Measurements from ENCODE around the gene VSIG10.
"Not testable (repeated sequence)": the region's sequence is repeated elsewhere in the genome, so short reads cannot be mapped to it uniquely, and the experiment has no call there.

The VSIG10 gene

DNA sequence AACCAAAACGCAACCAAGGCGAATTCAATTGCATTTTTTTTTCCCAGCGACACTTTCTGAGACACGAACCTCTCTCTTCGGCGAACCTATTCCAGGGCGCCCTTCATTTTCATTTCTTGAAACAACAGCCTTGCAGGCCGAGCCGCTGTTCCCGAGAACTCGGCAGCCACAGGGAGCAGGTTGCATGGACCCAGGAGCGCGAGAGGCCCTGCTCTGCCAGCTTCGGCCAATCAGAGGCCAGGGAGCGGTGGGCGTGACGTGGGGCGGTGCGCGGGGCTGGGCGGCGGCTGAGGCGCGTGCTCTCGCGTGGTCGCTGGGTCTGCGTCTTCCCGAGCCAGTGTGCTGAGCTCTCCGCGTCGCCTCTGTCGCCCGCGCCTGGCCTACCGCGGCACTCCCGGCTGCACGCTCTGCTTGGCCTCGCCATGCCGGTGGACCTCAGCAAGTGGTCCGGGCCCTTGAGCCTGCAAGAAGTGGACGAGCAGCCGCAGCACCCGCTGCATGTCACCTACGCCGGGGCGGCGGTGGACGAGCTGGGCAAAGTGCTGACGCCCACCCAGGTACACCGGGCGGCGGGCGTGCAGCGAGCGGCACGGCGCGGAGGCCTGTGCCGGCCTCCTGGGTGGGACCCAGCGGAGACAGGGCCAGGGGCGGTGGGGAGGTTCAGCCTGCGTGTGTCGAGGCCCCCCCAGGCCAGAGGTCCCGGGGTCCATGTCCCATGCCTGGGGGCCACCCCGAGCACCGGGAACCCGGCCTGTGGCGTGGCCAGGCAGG is 32.2 kb upstream of the VSIG10 start, which contains the start of gene PEBP1:
Gene PEBP1 (plus strand): TSS at position 337 of the 771 bp plus-strand sequence. CDS start 86 bp downstream, at position 423.
- Histone ChIP-seq H3K4me1 (ENCODE audit: control insufficient read depth, insufficient read depth, low read length) (no peaks in the 10 kb centered on the region), H3K4me3 (ENCODE audit: low read length) (peak within 1 kb of the TSS; percentile 51)
- WGBS (ENCODE audit: insufficient coverage, insufficient read length) = no CpG with 5 or more reads among the region's 70 CpGs

DNA sequence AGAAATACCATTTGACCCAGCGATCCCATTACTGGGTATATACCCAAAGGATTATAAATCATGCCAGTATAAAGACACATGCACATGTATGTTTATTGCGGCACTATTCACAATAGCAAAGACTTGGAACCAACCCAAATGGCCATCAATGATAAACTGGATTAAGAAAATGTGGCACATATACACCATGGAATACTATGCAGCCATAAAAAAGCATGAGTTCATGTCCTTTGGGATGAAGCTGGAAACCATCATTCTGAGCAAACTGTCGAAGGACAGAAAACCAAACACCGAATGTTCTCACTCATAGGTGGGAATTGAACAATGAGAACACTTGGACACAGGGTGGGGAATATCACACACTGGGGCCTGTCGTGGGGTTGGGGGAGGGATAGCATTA is 25.6 kb upstream of the VSIG10 start:
- H3K4me3 ChIP-seq (ENCODE audit: low read length) = not testable (repeated sequence)
- WGBS (ENCODE audit: insufficient coverage, insufficient read length) = no CpG with 5 or more reads among the region's 5 CpGs

More for the DNA sequence above, 32.2 kb upstream of the VSIG10 start, which contains the start of gene PEBP1:
- peaks cover 11% of the 10 kb centered on the region; the same call in 1 of the 2 replicates for H3K36me3 ChIP-seq (ENCODE audit: control insufficient read depth, insufficient read depth, low read length)
- H3K9me3 ChIP-seq (ENCODE audit: control insufficient read depth, insufficient read depth, low read length) = no peaks in the 10 kb centered on the region
- H3K27me3 ChIP-seq (ENCODE audit: control insufficient read depth, insufficient read depth, low read length) = no peaks in the 10 kb centered on the region
- peak; percentile 61 for DNase-seq (ENCODE audit: low read depth, low spot score)
- no peak within 1 kb of the TSS for H3K27ac ChIP-seq (ENCODE audit: low read length)

DNA sequence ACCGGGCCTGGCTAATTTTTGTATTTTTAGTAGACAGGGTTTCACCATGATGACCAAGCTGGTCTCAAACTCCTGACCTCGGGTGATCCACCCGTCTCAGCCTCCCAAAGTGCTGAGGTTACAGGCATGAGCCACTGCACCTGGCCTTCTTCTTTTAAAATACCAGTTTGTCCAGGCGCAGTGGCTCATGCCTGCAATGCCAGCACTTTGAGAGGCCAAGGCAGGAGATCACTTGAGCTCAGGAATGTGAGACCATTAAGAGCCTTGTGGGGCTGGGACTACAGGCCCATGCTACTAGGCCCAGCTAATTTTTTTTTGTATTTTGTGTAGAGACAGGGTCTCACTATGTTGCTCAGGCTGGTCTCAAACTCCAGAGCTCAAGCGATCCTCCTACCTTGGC is 24.1 kb upstream of the VSIG10 start:
- no peak overlapping the region for H3K27ac ChIP-seq (ENCODE audit: low read length)
- no peaks in the 10 kb centered on the region for H3K36me3 ChIP-seq (ENCODE audit: control insufficient read depth, insufficient read depth, low read length)

More for the DNA sequence above, 25.6 kb upstream of the VSIG10 start:
- H3K27me3 ChIP-seq (ENCODE audit: control insufficient read depth, insufficient read depth, low read length); H3K4me1 ChIP-seq (ENCODE audit: control insufficient read depth, insufficient read depth, low read length); H3K36me3 ChIP-seq (ENCODE audit: control insufficient read depth, insufficient read depth, low read length); DNase-seq (ENCODE audit: low read depth, low spot score); H3K27ac ChIP-seq (ENCODE audit: low read length); H3K9me3 ChIP-seq (ENCODE audit: control insufficient read depth, insufficient read depth, low read length): not testable (repeated sequence)

DNA sequence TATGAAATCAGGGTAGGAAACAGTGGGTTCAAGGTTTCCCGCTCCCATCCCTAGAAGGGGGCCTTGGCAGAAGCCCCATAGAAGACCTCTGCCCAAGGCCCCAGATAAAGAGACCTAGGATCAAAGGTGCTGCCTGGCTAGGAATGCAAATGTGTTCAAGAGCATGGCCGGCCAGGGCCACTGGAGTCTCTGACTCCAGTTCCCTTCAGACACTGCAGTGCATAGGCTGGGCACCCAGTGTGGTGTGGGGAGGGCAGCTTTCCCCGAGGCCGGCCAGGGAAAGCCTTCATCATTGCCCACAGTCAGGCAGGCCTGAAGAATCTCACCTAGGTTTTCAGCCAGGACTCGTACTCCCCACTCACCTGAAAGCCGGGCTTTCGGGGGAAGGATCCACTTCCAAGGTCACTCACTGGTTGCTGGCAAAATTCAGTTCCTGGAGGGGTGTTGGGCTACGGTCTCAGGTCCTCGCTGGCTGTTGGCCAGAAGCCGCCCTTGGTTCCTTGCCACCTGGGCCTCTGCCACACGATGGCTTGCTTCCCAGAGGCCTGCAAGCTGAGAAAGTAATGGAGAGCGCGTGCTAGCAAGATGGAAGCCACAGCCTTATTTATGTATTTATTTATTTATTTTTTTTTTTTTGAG is 22.4 kb upstream of the VSIG10 start:
- 0 out of 2 replicates have a peak, but pooled peaks cover 1% of the 10 kb centered on the region for H3K4me1 ChIP-seq (ENCODE audit: control insufficient read depth, insufficient read depth, low read length)
- H3K27ac ChIP-seq (ENCODE audit: low read length) = no peak overlapping the region
- no peak overlapping the region for H3K4me3 ChIP-seq (ENCODE audit: low read length)
- no peaks in the 10 kb centered on the region for H3K9me3 ChIP-seq (ENCODE audit: control insufficient read depth, insufficient read depth, low read length)
- DNase-seq (ENCODE audit: low read depth, low spot score) = no peak
- WGBS (ENCODE audit: insufficient coverage, insufficient read length) = no CpG with 5 or more reads among the region's 13 CpGs
- H3K27me3 ChIP-seq (ENCODE audit: control insufficient read depth, insufficient read depth, low read length) = no peaks in the 10 kb centered on the region
- H3K36me3 ChIP-seq (ENCODE audit: control insufficient read depth, insufficient read depth, low read length) = no peaks in the 10 kb centered on the region

More for the DNA sequence above, 24.1 kb upstream of the VSIG10 start:
- Histone ChIP-seq H3K4me3 (ENCODE audit: low read length) (no peak overlapping the region), H3K9me3 (ENCODE audit: control insufficient read depth, insufficient read depth, low read length) (no peaks in the 10 kb centered on the region), H3K27me3 (ENCODE audit: control insufficient read depth, insufficient read depth, low read length) (no peaks in the 10 kb centered on the region), H3K4me1 (ENCODE audit: control insufficient read depth, insufficient read depth, low read length) (no peaks in the 10 kb centered on the region)
- no CpG with 5 or more reads among the region's 5 CpGs for WGBS (ENCODE audit: insufficient coverage, insufficient read length)
- no peak for DNase-seq (ENCODE audit: low read depth, low spot score)

DNA sequence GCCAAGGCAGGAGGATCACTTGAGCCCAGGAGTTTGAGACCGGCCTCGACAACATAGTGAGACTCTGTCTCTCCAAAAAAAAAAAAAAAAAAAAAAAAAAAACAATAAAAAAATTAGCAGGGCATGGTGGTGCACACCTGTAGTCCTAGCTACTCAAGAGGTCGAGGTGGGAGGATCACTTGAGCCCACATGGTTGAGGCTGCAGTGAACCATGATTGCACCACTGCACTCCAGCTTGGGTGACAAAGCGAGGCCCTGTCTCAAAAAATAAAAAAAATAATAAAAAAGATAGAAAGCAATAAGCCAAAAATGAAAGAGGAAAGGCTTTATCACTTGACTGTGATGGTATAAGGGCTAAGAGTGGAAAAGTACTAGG is 21.9 kb upstream of the VSIG10 start:
- Histone ChIP-seq H3K9me3 (ENCODE audit: control insufficient read depth, insufficient read depth, low read length) (no peaks in the 10 kb centered on the region), H3K4me1 (ENCODE audit: control insufficient read depth, insufficient read depth, low read length) (peaks cover 3% of the 10 kb centered on the region; the same call in 1 of the 2 replicates), H3K27me3 (ENCODE audit: control insufficient read depth, insufficient read depth, low read length) (no peaks in the 10 kb centered on the region), H3K27ac (ENCODE audit: low read length) (no peak overlapping the region), H3K4me3 (ENCODE audit: low read length) (no peak overlapping the region), H3K36me3 (ENCODE audit: control insufficient read depth, insufficient read depth, low read length) (no peaks in the 10 kb centered on the region)
- WGBS (ENCODE audit: insufficient coverage, insufficient read length) = no CpG with 5 or more reads among the region's 4 CpGs
- DNase-seq (ENCODE audit: low read depth, low spot score) = no peak

DNA sequence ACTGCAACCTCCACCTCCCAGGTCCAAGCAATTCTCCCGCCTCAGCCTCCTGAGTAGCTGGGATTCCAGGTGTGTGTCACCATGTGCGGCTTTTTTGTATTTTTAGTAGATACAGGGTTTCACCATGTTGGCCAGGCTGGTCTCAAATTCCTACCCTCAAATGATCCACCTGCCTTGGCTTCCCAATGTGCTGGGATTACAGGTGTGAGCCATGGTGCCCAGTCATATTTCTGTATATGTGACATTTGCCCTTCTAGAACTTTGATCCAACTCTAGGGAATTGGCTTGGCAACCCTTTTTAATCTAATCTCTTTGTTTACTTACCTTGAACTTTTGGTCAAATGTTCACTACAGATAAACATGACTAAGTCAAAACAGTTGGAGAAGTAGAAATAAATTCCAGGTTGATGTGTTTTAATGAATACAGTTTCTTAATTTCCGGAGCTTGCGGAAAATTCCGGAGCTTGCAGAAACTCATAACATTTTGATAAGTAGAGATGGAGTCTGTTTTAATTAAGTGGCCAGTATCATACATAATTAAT is 20.6 kb upstream of the VSIG10 start:
- H3K4me3 ChIP-seq (ENCODE audit: low read length) = no peak overlapping the region
- DNase-seq (ENCODE audit: low read depth, low spot score) = no peak
- H3K4me1 ChIP-seq (ENCODE audit: control insufficient read depth, insufficient read depth, low read length) = peaks cover 3% of the 10 kb centered on the region; the same call in 1 of the 2 replicates
- no peaks in the 10 kb centered on the region for H3K36me3 ChIP-seq (ENCODE audit: control insufficient read depth, insufficient read depth, low read length)
- H3K27me3 ChIP-seq (ENCODE audit: control insufficient read depth, insufficient read depth, low read length) = no peaks in the 10 kb centered on the region
- H3K9me3 ChIP-seq (ENCODE audit: control insufficient read depth, insufficient read depth, low read length) = no peaks in the 10 kb centered on the region
- WGBS (ENCODE audit: insufficient coverage, insufficient read length) = no CpG with 5 or more reads among the region's 5 CpGs
- no peak overlapping the region for H3K27ac ChIP-seq (ENCODE audit: low read length)

DNA sequence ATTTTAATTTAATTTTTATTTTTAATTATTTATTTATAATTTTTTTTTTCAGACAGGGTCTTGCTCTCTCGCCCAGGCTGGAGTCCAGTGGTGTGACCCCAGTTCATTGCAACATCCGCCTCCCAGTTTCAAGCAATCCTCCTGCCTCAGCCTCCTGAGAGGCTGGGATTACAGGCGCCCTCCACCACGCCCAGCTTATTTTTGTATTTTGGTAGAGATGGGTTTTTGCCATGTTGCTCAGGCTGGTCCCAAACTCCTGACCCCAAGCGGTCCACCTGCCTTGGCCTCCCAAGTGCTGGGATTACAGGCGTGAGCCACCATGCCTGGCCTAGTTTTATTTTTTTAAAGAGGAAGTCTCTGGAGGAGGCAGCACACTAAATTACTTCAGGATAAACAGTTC is 18.5 kb upstream of the VSIG10 start:
- Histone ChIP-seq H3K27me3 (ENCODE audit: control insufficient read depth, insufficient read depth, low read length) (no peaks in the 10 kb centered on the region), H3K9me3 (ENCODE audit: control insufficient read depth, insufficient read depth, low read length) (no peaks in the 10 kb centered on the region), H3K36me3 (ENCODE audit: control insufficient read depth, insufficient read depth, low read length) (no peaks in the 10 kb centered on the region), H3K4me1 (ENCODE audit: control insufficient read depth, insufficient read depth, low read length) (peaks cover 3% of the 10 kb centered on the region; the same call in 1 of the 2 replicates), H3K4me3 (ENCODE audit: low read length) (no peak overlapping the region), H3K27ac (ENCODE audit: low read length) (no peak overlapping the region)
- DNase-seq (ENCODE audit: low read depth, low spot score) = no peak
- WGBS (ENCODE audit: insufficient coverage, insufficient read length) = no CpG with 5 or more reads among the region's 6 CpGs

DNA sequence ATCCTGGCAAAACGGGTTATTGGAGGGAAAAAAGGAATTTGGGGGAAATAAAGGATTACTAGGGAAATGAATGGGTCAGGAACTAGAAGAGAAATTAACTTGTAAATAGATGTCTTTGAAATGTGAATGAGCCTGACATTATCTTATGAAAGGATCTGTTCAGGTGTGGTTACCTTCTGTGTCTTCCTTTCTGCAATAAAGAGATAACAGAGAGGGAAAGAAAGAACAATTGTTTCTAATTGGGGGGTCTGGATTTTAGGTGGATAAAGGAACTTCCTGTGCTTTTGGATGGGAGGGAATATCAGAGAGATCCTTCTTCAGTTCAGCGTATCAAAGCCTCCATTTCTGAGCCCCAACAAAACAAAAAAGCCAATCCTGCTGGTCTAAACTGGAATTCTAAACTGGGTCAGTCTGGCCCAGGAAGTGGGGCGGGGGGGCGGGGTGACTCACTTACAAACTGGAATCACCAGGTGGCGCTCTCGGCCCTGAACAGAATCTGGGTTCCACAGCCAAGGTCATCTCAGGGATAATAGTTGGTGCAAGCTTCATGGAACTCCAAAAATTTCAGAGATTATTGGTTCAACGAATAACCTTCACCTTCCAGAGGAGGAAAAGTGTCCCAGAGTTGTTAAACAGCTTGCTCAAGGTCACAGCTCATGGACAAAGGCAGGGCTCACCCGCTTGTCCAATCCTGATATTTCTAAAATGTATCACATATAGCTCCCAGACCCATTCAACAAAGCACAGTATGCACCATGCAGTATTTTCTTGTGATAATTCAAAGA is 17.0 kb upstream of the VSIG10 start:
- DNase-seq (ENCODE audit: low read depth, low spot score) = peak; percentile 75
- no peaks in the 10 kb centered on the region for H3K27me3 ChIP-seq (ENCODE audit: control insufficient read depth, insufficient read depth, low read length)
- peaks cover 3% of the 10 kb centered on the region; the same call in 1 of the 2 replicates for H3K4me1 ChIP-seq (ENCODE audit: control insufficient read depth, insufficient read depth, low read length)
- peak overlapping the region; percentile 74 for H3K27ac ChIP-seq (ENCODE audit: low read length)
- H3K4me3 ChIP-seq (ENCODE audit: low read length) = no peak overlapping the region
- H3K36me3 ChIP-seq (ENCODE audit: control insufficient read depth, insufficient read depth, low read length) = no peaks in the 10 kb centered on the region
- H3K9me3 ChIP-seq (ENCODE audit: control insufficient read depth, insufficient read depth, low read length) = no peaks in the 10 kb centered on the region
- WGBS (ENCODE audit: insufficient coverage, insufficient read length) = no CpG with 5 or more reads among the region's 8 CpGs

DNA sequence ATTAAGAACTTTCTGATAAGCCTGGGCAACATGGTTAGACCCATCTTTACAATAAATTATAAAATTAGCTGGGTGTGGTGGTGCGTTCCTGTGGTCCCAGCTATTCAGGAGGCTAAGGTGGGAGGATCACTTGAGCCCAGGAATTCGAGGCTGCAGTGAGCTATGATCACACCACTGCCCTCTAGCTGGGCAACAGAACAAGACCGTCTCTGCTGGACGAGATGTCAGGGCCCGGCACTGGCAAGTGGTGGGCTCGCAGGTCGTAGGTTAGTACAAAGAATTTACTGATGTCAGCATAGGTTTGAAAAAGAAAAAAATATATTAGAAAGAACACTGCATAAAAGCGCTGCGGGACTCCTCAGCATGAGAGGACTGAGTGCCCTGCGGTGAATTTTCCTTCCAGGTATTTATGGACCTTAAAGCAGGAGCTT is 15.7 kb upstream of the VSIG10 start:
- Histone ChIP-seq H3K36me3 (ENCODE audit: control insufficient read depth, insufficient read depth, low read length) (no peaks in the 10 kb centered on the region), H3K27ac (ENCODE audit: low read length) (no peak overlapping the region), H3K9me3 (ENCODE audit: control insufficient read depth, insufficient read depth, low read length) (no peaks in the 10 kb centered on the region), H3K4me3 (ENCODE audit: low read length) (no peak overlapping the region), H3K27me3 (ENCODE audit: control insufficient read depth, insufficient read depth, low read length) (no peaks in the 10 kb centered on the region), H3K4me1 (ENCODE audit: control insufficient read depth, insufficient read depth, low read length) (peaks cover 3% of the 10 kb centered on the region; the same call in 1 of the 2 replicates)
- DNase-seq (ENCODE audit: low read depth, low spot score) = peak; percentile 47
- no CpG with 5 or more reads among the region's 10 CpGs for WGBS (ENCODE audit: insufficient coverage, insufficient read length)

DNA sequence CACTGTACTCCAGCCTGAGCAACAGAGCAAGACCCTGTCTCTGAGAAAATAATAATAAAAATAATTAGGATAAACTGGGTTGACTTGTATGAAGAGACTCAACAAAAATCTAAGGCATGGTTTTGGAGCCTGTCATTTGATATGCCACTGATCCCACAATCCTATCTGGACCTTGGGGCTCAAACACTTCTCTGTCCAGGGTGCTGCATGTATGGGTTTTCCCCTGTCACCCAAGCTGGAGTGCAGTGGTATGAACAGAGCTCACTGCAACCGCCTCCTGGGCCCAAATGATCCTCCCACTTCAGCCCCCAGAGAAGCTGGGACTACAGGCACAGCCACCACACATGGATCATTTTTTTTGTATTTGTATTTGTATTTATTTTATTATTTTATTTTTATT is 5.3 kb upstream of the VSIG10 start:
- H3K27ac ChIP-seq (ENCODE audit: low read length) = no peak overlapping the region
- DNase-seq (ENCODE audit: low read depth, low spot score) = no peak
- no CpG with 5 or more reads among the region's 1 CpG for WGBS (ENCODE audit: insufficient coverage, insufficient read length)
- no peaks in the 10 kb centered on the region for H3K9me3 ChIP-seq (ENCODE audit: control insufficient read depth, insufficient read depth, low read length)
- no peaks in the 10 kb centered on the region for H3K4me1 ChIP-seq (ENCODE audit: control insufficient read depth, insufficient read depth, low read length)
- H3K36me3 ChIP-seq (ENCODE audit: control insufficient read depth, insufficient read depth, low read length) = no peaks in the 10 kb centered on the region
- H3K4me3 ChIP-seq (ENCODE audit: low read length) = no peak overlapping the region
- H3K27me3 ChIP-seq (ENCODE audit: control insufficient read depth, insufficient read depth, low read length) = no peaks in the 10 kb centered on the region

Measured in iPS DF 6.9 (cell line).